Vagina (tissue), 2 donors: ENCODE measurements around the gene TJP3. TPM values are rescaled to one million over a fixed set of nuclear protein-coding genes. Genes with fewer than 3 reads are reported as not detected.

ENCODE experiments used
- DNase-seq, 2 donors: peaks; one replicate each; pipeline ENCODE4 v3.0.0-alpha.2; 2017; ENCODE audit errors: extremely low spot score in 2 of 2
- H3K27ac ChIP-seq: fragments of 200-600 bp; sonication (generic); one replicate; pipeline ENCODE4 v1.5.1; 2019
- H3K27me3 ChIP-seq: fragments of 200-600 bp; sonication (generic); one replicate; pipeline ENCODE4 v1.5.1; 2019
- H3K36me3 ChIP-seq, 2 donors: fragments of 200-600 bp; sonication (generic); one replicate each; pipeline ENCODE4 v1.5.1; 2017 to 2019
- H3K4me1 ChIP-seq: fragments of 200-600 bp; sonication (generic); one replicate; pipeline ENCODE4 v1.5.1; 2019
- H3K4me3 ChIP-seq, 2 donors: fragments of 200-600 bp; sonication (generic); 1 replicate in 1 of 2; 2 replicates in 1 of 2; pipeline ENCODE4 v1.5.1; 2016 to 2019
- H3K9me3 ChIP-seq: fragments of 200-600 bp; sonication (generic); one replicate; pipeline ENCODE4 v1.5.1; 2019
- CTCF ChIP-seq, 3 experiments: fragments of 450-650 bp in 2 of 3; fragments of 200-600 bp in 1 of 3; sonication (generic) in 1 of 3; IDR thresholded peaks; one replicate each; pipeline ENCODE4 v1.5.1; 2017 to 2019; ENCODE audit warnings: antibody characterized with exemption in 3 of 3, mild to moderate bottlenecking in 2 of 3, moderate library complexity in 2 of 3
- POLR2A ChIP-seq, 2 donors: fragments of 450-650 bp; IDR thresholded peaks; one replicate each; pipeline ENCODE4 v1.6.1; 2017; ENCODE audit warnings: antibody characterized with exemption in 2 of 2, mild to moderate bottlenecking in 2 of 2, moderate library complexity in 2 of 2
- POLR2AphosphoS5 ChIP-seq, 2 donors: sonication (generic); formaldehyde crosslinking; IDR thresholded peaks; one replicate each; pipeline ENCODE4 v1.9.0; 2017; ENCODE audit warnings: antibody characterized with exemption in 2 of 2, mild to moderate bottlenecking in 2 of 2, low read depth in 1 of 2; ENCODE audit not compliant: insufficient read depth in 1 of 2
- intact Hi-C: fragments of 100-400 bp; cut with DNase I; formaldehyde crosslinking; loops from one replicate; pipeline ENCODE4 v1.15.1; 2023
- total RNA-seq: library from RNA; depleted of rRNA; stranded (reverse); fragments of >200 nt; gene quantifications from one replicate; pipeline ENCODE4 v1.2.3, GENCODE V29; 2016

The TJP3 gene
- total RNA-seq, 1 donor from 2014 or later: 17.7 TPM

GRCh38 chr19:3732108-3732507, 23.9 kb downstream of the TJP3 start:
- Histone ChIP-seq H3K27ac (no peak overlapping the region), H3K9me3 (no peaks in the 10 kb centered on the region), H3K4me3 (no peak overlapping the region), H3K36me3 (no peaks in the 10 kb centered on the region), H3K27me3 (no peaks in the 10 kb centered on the region), H3K4me1 (no peaks in the 10 kb centered on the region)
- no peak for DNase-seq
- intact Hi-C loops: no loop called here
- no peak for TF ChIP-seq POLR2AphosphoS5 (IDR thresholded peaks at IDR 0.05; ENCODE audit: insufficient read depth in 1 of 2, low read depth in 1 of 2)
- no peak for TF ChIP-seq CTCF (IDR thresholded peaks at IDR 0.05)
- TF ChIP-seq POLR2A (IDR thresholded peaks at IDR 0.05): no peak

GRCh38 chr19:3733549-3734309, 25.5 kb downstream of the TJP3 start:
- Histone ChIP-seq H3K4me3 (no peak overlapping the region), H3K27ac (no peak overlapping the region), H3K27me3 (no peaks in the 10 kb centered on the region), H3K4me1 (no peaks in the 10 kb centered on the region), H3K9me3 (no peaks in the 10 kb centered on the region), H3K36me3 (no peaks in the 10 kb centered on the region)
- no peak for DNase-seq
- TF ChIP-seq POLR2AphosphoS5 (IDR thresholded peaks at IDR 0.05; ENCODE audit: insufficient read depth in 1 of 2, low read depth in 1 of 2) (no peak), POLR2A (IDR thresholded peaks at IDR 0.05) (no peak), CTCF (IDR thresholded peaks at IDR 0.05) (no peak)
- intact Hi-C loops: no loop called here

- H3K27ac ChIP-seq: no peak overlapping the region
- TF ChIP-seq POLR2A (IDR thresholded peaks at IDR 0.05): no peak
- no peak for TF ChIP-seq CTCF (IDR thresholded peaks at IDR 0.05)
- TF ChIP-seq POLR2AphosphoS5 (IDR thresholded peaks at IDR 0.05; ENCODE audit: insufficient read depth in 1 of 2, low read depth in 1 of 2): no peak
- H3K4me3 ChIP-seq: no peak overlapping the region
- no peaks in the 10 kb centered on the region for H3K36me3 ChIP-seq
- intact Hi-C loops: no loop called here
- H3K27me3 ChIP-seq: no peaks in the 10 kb centered on the region
- no peak for DNase-seq
- H3K9me3 ChIP-seq: no peaks in the 10 kb centered on the region
- no peaks in the 10 kb centered on the region for H3K4me1 ChIP-seq
These were observed 26.1 kb downstream of the TJP3 start for GRCh38 chr19:3734310-3734600.

DNA sequence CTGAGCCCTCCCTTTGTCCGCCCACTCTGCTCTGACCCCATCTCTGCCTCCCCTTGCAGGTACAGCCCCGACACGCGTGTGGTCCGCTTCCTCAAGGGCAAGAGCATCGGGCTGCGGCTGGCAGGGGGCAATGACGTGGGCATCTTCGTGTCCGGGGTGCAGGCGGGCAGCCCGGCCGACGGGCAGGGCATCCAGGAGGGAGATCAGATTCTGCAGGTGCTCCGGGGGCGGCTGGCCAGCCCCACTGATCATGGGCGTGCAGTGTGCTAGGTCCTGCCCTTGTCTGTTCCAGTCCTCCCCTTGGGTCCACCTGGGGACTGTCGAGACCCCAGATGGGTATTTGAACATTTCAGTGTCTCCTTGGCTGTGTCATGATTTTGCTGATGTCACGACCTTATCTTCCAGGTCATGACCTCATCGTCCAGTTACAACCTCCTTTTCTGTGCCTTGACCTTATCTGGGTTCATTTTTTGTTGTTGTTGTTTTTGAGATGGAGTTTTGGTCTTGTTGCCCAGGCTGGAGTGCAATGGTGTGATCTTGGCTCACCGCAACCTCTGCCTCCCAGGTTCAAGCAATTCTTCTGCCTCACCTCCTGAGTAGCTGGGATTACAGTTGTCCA, 28.0 kb downstream of the TJP3 start:
- no peak overlapping the region for H3K27ac ChIP-seq
- TF ChIP-seq POLR2A (IDR thresholded peaks at IDR 0.05): no peak
- no peak for TF ChIP-seq POLR2AphosphoS5 (IDR thresholded peaks at IDR 0.05; ENCODE audit: insufficient read depth in 1 of 2, low read depth in 1 of 2)
- TF ChIP-seq CTCF (IDR thresholded peaks at IDR 0.05): no peak
- no peaks in the 10 kb centered on the region for H3K36me3 ChIP-seq
- H3K4me1 ChIP-seq: no peaks in the 10 kb centered on the region
- no peak overlapping the region for H3K4me3 ChIP-seq
- H3K9me3 ChIP-seq: no peaks in the 10 kb centered on the region
- H3K27me3 ChIP-seq: no peaks in the 10 kb centered on the region
- DNase-seq: no peak
- intact Hi-C loops: no loop called here

DNA sequence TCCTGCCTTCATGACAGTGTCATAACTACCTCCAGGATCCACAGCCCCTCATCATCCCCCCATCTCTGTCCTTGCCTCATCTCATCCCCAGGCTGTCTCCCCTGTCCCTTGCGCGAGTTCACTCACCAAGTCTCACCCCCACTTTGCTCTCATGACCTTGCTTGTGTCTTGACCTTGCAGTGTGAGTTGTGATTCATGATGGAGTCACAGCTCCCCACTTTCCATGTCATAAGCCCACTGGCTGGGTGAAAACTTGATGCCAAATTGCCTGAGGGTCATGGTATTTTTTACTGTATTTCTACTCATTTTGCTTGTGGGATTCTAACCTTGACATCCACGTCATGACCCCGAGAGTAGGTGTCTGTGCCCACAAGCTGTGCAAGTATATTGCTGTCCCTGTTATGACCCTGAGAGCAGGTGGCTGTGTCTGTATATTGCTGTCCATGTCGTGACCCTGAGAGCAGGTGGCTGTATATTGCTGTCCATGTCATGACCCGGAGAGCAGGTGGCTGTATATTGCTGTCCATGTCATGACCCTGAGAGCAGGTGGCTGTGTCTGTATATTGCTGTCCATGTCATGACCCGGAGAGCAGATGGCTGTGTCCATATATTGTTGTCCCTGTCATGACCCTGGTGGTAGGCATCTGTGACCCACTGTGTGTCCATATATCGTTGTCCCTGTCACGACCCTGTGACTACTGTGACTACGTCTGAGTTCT, 29.5 kb downstream of the TJP3 start:
- Histone ChIP-seq H3K4me1 (no peaks in the 10 kb centered on the region), H3K27me3 (no peaks in the 10 kb centered on the region), H3K27ac (no peak overlapping the region), H3K4me3 (no peak overlapping the region), H3K36me3 (no peaks in the 10 kb centered on the region), H3K9me3 (no peaks in the 10 kb centered on the region)
- DNase-seq: no peak
- TF ChIP-seq POLR2A (IDR thresholded peaks at IDR 0.05) (no peak), CTCF (IDR thresholded peaks at IDR 0.05) (no peak), POLR2AphosphoS5 (IDR thresholded peaks at IDR 0.05; ENCODE audit: insufficient read depth in 1 of 2, low read depth in 1 of 2) (no peak)
- intact Hi-C loops: no loop called here
